Measurements from ENCODE around the gene ST6GALNAC5. TPM values are rescaled to one million over a fixed set of nuclear protein-coding genes. Genes with fewer than 3 reads are reported as not detected.

The ST6GALNAC5 gene
- total and polyA plus RNA-seq, 3 experiments from 2014 or later = not detected

DNA sequence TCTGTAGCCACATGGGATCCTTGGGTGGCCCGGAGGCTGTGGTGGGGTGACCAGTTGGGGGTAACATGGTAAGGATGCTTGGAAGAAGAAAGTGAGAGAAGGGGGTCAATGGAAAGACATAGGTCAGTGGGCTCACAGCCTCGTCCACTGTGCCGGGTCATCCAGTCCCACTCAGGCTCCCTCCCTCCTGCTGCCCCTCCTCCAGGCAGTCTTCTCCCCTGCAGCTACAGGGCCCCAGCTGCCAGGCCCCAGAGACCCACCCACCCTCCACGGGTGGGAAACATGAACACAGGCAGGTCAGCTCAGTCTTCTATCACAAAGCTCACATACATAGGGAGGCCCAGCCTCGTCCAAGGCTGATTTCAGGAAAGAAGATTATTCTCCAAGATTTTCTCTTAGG, 158.3 kb downstream of the ST6GALNAC5 start:
- no peak for DNase-seq
- Histone ChIP-seq H3K9me3 (ENCODE audit: low read length) (no peaks in the 10 kb centered on the region), H3K36me3 (ENCODE audit: insufficient read depth, low read length) (no peaks in the 10 kb centered on the region), H3K27ac (ENCODE audit: low read depth, low read length) (no peak overlapping the region), H3K4me3 (ENCODE audit: low read length) (no peak overlapping the region), H3K27me3 (ENCODE audit: insufficient read depth, low read length, poor library complexity, severe bottlenecking) (no peaks in the 10 kb centered on the region), H3K4me1 (ENCODE audit: insufficient read depth, low read length) (no peaks in the 10 kb centered on the region)
- H3K4me3 Mint-ChIP-seq = no peak overlapping the region
- H3K36me3 Mint-ChIP-seq = no peaks in the 10 kb centered on the region
- peaks cover 12 to 15% of the 10 kb centered on the region in 2 donors for H3K27me3 Mint-ChIP-seq
- no peak overlapping the region for H3K27ac Mint-ChIP-seq
- POLR2A ChIA-PET = no interaction called here
- H3K4me1 Mint-ChIP-seq = no peaks in the 10 kb centered on the region
- H3K9me3 Mint-ChIP-seq = no peaks in the 10 kb centered on the region
- CTCF ChIA-PET = no interaction called here

- Mint-ChIP-seq H3K4me1 (no peaks in the 10 kb centered on the region), H3K27me3 (peaks cover 12 to 15% of the 10 kb centered on the region in 2 donors)
- POLR2A ChIA-PET = interaction anchor here (0.5 kb wide), 1 partner anchor 453 kb away, joined by 6 read pairs; no protein-coding TSS in a partner anchor
Measured at GRCh38 chr1:77026135-77026534, 158.9 kb downstream of the ST6GALNAC5 start.

GRCh38 chr1:77026640-77027039, 159.4 kb downstream of the ST6GALNAC5 start:
- POLR2A ChIA-PET = interaction anchor here (0.5 kb wide), 1 partner anchor 453 kb away, joined by 6 read pairs; no protein-coding TSS in a partner anchor
- peaks cover 12 to 15% of the 10 kb centered on the region in 2 donors for H3K27me3 Mint-ChIP-seq
- H3K4me1 ChIP-seq (ENCODE audit: insufficient read depth, low read length) = no peaks in the 10 kb centered on the region

More at GRCh38 chr1:77026135-77026534, 158.9 kb downstream of the ST6GALNAC5 start:
- Histone ChIP-seq H3K27ac (ENCODE audit: low read depth, low read length) (no peak overlapping the region), H3K4me3 (ENCODE audit: low read length) (no peak overlapping the region), H3K36me3 (ENCODE audit: insufficient read depth, low read length) (no peaks in the 10 kb centered on the region), H3K9me3 (ENCODE audit: low read length) (no peaks in the 10 kb centered on the region), H3K4me1 (ENCODE audit: insufficient read depth, low read length) (no peaks in the 10 kb centered on the region), H3K27me3 (ENCODE audit: insufficient read depth, low read length, poor library complexity, severe bottlenecking) (no peaks in the 10 kb centered on the region)
- no peak for DNase-seq
- Mint-ChIP-seq H3K4me3 (no peak overlapping the region), H3K36me3 (no peaks in the 10 kb centered on the region), H3K27ac (no peak overlapping the region), H3K9me3 (no peaks in the 10 kb centered on the region)
- CTCF ChIA-PET = no interaction called here

DNA sequence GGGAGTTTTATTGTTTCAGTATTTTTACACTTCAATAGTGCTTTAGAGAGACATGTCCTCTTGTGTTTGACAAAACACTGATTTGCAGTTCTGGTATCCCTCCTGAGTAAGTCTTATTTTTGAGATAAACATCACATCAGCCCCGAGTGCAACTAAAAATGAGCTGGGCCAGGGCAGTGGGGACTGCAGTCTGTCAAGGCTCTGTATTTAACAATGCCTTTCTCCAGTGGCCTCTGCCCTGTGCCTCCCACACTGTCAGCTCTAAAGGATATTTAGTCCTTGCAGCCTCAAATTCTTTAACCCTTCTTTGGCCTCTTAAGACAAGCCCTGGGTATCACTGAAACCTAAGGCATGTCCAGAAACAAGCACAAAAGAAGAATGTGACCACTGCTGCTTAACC, 160.6 kb downstream of the ST6GALNAC5 start:
- Mint-ChIP-seq H3K27ac (no peak overlapping the region), H3K4me1 (no peaks in the 10 kb centered on the region), H3K4me3 (no peak overlapping the region), H3K27me3 (peaks cover 15 to 19% of the 10 kb centered on the region in 2 donors), H3K9me3 (no peaks in the 10 kb centered on the region), H3K36me3 (no peaks in the 10 kb centered on the region)
- no peaks in the 10 kb centered on the region for H3K36me3 ChIP-seq (ENCODE audit: insufficient read depth, low read length)
- DNase-seq = no peak
- no peaks in the 10 kb centered on the region for H3K9me3 ChIP-seq (ENCODE audit: low read length)
- POLR2A ChIA-PET = no interaction called here
- no peak overlapping the region for H3K27ac ChIP-seq (ENCODE audit: low read depth, low read length)
- no peak overlapping the region for H3K4me3 ChIP-seq (ENCODE audit: low read length)
- no peaks in the 10 kb centered on the region for H3K27me3 ChIP-seq (ENCODE audit: insufficient read depth, low read length, poor library complexity, severe bottlenecking)
- H3K4me1 ChIP-seq (ENCODE audit: insufficient read depth, low read length) = no peaks in the 10 kb centered on the region
- CTCF ChIA-PET = no interaction called here

More at GRCh38 chr1:77026640-77027039, 159.4 kb downstream of the ST6GALNAC5 start:
- Mint-ChIP-seq H3K36me3 (no peaks in the 10 kb centered on the region), H3K9me3 (no peaks in the 10 kb centered on the region), H3K4me1 (no peaks in the 10 kb centered on the region), H3K4me3 (no peak overlapping the region), H3K27ac (no peak overlapping the region)
- Histone ChIP-seq H3K27ac (ENCODE audit: low read depth, low read length) (no peak overlapping the region), H3K9me3 (ENCODE audit: low read length) (no peaks in the 10 kb centered on the region), H3K4me3 (ENCODE audit: low read length) (no peak overlapping the region), H3K27me3 (ENCODE audit: insufficient read depth, low read length, poor library complexity, severe bottlenecking) (no peaks in the 10 kb centered on the region), H3K36me3 (ENCODE audit: insufficient read depth, low read length) (no peaks in the 10 kb centered on the region)
- CTCF ChIA-PET = no interaction called here
- DNase-seq = no peak

DNA sequence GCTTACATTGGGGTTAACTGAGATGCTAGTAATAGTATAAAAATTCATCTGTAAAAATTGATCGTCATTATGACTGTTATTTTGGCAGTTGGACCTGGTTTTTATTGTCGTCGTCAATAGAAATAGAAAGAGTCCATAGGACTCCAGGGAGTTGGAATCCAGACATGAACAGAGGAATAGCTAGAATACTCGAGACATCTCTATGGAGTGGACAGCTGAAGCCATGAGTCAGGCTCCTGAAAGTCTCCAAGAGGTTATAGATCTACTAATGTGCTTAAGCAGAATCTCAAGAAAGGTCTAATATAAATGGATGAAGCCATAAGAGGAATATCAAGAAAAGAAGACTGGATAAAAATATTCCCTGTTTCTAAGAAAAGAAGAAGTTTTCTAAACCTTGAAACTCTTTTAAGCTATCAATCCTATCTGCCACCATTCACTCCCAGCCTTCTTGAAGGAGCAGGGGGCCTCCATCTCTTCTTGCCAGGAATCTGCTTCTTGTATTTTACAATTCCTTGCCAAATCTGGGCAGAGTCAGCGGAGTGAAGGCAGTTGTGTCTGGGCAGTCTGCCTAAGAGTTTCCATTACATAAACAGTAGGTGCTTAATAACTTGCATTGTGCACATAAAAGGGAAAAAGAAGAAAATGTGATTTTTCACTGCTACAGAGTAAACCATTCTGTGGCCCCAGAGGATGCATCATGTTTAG, 163.3 kb downstream of the ST6GALNAC5 start:
- POLR2A ChIA-PET = no interaction called here
- no peak for DNase-seq
- H3K27me3 Mint-ChIP-seq = peaks cover 8 to 30% of the 10 kb centered on the region in 2 donors
- Histone ChIP-seq H3K27me3 (ENCODE audit: insufficient read depth, low read length, poor library complexity, severe bottlenecking) (no peaks in the 10 kb centered on the region), H3K4me3 (ENCODE audit: low read length) (no peak overlapping the region), H3K36me3 (ENCODE audit: insufficient read depth, low read length) (no peaks in the 10 kb centered on the region), H3K27ac (ENCODE audit: low read depth, low read length) (no peak overlapping the region), H3K9me3 (ENCODE audit: low read length) (no peaks in the 10 kb centered on the region), H3K4me1 (ENCODE audit: insufficient read depth, low read length) (no peaks in the 10 kb centered on the region)
- no peak overlapping the region for H3K4me3 Mint-ChIP-seq
- CTCF ChIA-PET = no interaction called here
- H3K9me3 Mint-ChIP-seq = no peaks in the 10 kb centered on the region
- no peaks in the 10 kb centered on the region for H3K4me1 Mint-ChIP-seq
- no peaks in the 10 kb centered on the region for H3K36me3 Mint-ChIP-seq
- no peak overlapping the region for H3K27ac Mint-ChIP-seq

DNA sequence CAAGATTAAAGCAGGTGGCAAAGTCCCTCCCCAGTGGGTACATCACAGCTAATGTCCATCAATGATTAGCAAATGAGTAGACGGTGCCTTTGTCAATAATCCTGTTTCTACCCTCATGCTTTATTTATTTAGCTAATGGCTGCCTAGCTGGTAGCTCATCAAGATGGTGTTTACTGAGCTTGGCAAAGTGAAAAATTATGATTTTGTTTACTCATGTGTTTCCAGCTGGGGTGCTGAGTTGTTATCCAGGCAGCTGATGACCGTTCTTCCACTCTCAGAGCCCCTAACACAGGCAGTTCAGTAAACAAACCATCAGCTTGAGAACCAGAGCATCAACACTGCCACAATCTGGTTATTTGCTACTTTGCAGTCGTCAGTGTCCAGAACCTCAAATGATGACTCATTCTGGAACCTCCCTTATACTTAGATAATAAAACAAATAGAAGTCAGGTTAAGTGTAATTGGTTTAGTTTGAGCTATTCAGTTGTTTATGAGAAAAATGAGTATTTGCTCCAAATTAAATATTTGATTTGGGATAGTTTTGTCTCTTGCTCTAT, 163.9 kb downstream of the ST6GALNAC5 start:
- no peak for DNase-seq
- Histone ChIP-seq H3K27ac (ENCODE audit: low read depth, low read length) (no peak overlapping the region), H3K27me3 (ENCODE audit: insufficient read depth, low read length, poor library complexity, severe bottlenecking) (no peaks in the 10 kb centered on the region), H3K4me1 (ENCODE audit: insufficient read depth, low read length) (no peaks in the 10 kb centered on the region), H3K36me3 (ENCODE audit: insufficient read depth, low read length) (no peaks in the 10 kb centered on the region), H3K4me3 (ENCODE audit: low read length) (no peak overlapping the region), H3K9me3 (ENCODE audit: low read length) (no peaks in the 10 kb centered on the region)
- CTCF ChIA-PET = no interaction called here
- POLR2A ChIA-PET = no interaction called here
- H3K4me1 Mint-ChIP-seq = no peaks in the 10 kb centered on the region
- no peaks in the 10 kb centered on the region for H3K9me3 Mint-ChIP-seq
- H3K36me3 Mint-ChIP-seq = no peaks in the 10 kb centered on the region
- H3K27me3 Mint-ChIP-seq = peaks cover 8 to 30% of the 10 kb centered on the region in 2 donors
- no peak overlapping the region for H3K4me3 Mint-ChIP-seq
- H3K27ac Mint-ChIP-seq = no peak overlapping the region

GRCh38 chr1:77036560-77036959, 169.3 kb downstream of the ST6GALNAC5 start:
- no peak overlapping the region for H3K4me3 ChIP-seq (ENCODE audit: low read length)
- H3K4me3 Mint-ChIP-seq = no peak overlapping the region
- no peaks in the 10 kb centered on the region for H3K27me3 ChIP-seq (ENCODE audit: insufficient read depth, low read length, poor library complexity, severe bottlenecking)
- H3K4me1 Mint-ChIP-seq = no peaks in the 10 kb centered on the region
- peaks cover 6 to 19% of the 10 kb centered on the region in 2 donors for H3K27me3 Mint-ChIP-seq
- POLR2A ChIA-PET = no interaction called here
- peaks cover 0 to 1% (median 0%) of the 10 kb centered on the region in 3 donors for H3K36me3 Mint-ChIP-seq
- no peak for DNase-seq
- H3K36me3 ChIP-seq (ENCODE audit: insufficient read depth, low read length) = no peaks in the 10 kb centered on the region
- no peak overlapping the region for H3K27ac Mint-ChIP-seq
- CTCF ChIA-PET = no interaction called here
- H3K27ac ChIP-seq (ENCODE audit: low read depth, low read length) = no peak overlapping the region
- H3K4me1 ChIP-seq (ENCODE audit: insufficient read depth, low read length) = no peaks in the 10 kb centered on the region
- peaks cover 0 to 6% (median 3%) of the 10 kb centered on the region in 5 donors for H3K9me3 Mint-ChIP-seq
- H3K9me3 ChIP-seq (ENCODE audit: low read length) = no peaks in the 10 kb centered on the region

DNA sequence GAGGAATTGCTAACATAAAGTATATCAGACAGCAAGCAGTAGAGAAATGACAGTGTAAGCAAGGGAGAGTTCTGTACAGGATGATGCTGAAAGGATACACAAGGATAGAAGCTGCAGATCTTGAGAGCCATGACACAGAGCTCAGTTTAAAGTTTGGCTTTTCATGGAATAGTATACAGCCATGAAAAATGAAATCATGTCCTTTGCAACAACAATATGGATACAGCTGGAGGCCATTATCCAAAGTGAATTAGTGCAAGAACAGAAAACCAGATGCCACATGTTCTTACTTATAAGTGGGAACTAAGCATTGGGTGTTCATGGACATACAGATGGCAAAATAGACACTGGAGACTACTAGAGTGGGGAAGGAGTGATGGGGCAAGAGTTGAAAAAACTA, 169.8 kb downstream of the ST6GALNAC5 start:
- no peak overlapping the region for H3K27ac Mint-ChIP-seq
- no peak for DNase-seq
- H3K27me3 Mint-ChIP-seq = peaks cover 6 to 18% of the 10 kb centered on the region in 2 donors
- no peak overlapping the region for H3K4me3 ChIP-seq (ENCODE audit: low read length)
- peaks cover 0 to 6% (median 3%) of the 10 kb centered on the region in 5 donors for H3K9me3 Mint-ChIP-seq
- ChIA-PET CTCF (no interaction called here), POLR2A (no interaction called here)
- H3K4me1 ChIP-seq (ENCODE audit: insufficient read depth, low read length) = no peaks in the 10 kb centered on the region
- H3K4me3 Mint-ChIP-seq = no peak overlapping the region
- no peaks in the 10 kb centered on the region for H3K36me3 ChIP-seq (ENCODE audit: insufficient read depth, low read length)
- no peaks in the 10 kb centered on the region for H3K27me3 ChIP-seq (ENCODE audit: insufficient read depth, low read length, poor library complexity, severe bottlenecking)
- no peaks in the 10 kb centered on the region for H3K4me1 Mint-ChIP-seq
- peaks cover 0 to 1% (median 0%) of the 10 kb centered on the region in 3 donors for H3K36me3 Mint-ChIP-seq
- no peaks in the 10 kb centered on the region for H3K9me3 ChIP-seq (ENCODE audit: low read length)
- no peak overlapping the region for H3K27ac ChIP-seq (ENCODE audit: low read depth, low read length)
